ENCODE data around the gene ROR2.

- TF ChIP-seq CTCF (IDR thresholded peaks at IDR 0.05) (no peak), EP300 (IDR thresholded peaks at IDR 0.05) (no peak)
Observed at GRCh38 chr9:91680106-91680505, 269.9 kb downstream of the ROR2 start.
